GM12891 (cell line): ENCODE data around the gene TIAM2. TPM values are rescaled to one million over a fixed set of nuclear protein-coding genes. Genes with fewer than 3 reads are reported as not detected.

ENCODE experiments used
- DNase-seq: peaks from one replicate; pipeline ENCODE4 v3.0.0; 2011; ENCODE audit warnings: low spot score; ENCODE audit not compliant: insufficient read length
- FAIRE-seq: peaks from 2 replicates; lab custom pipeline; 2011; peaks lifted over from hg19 to GRCh38; lab: Jason Lieb, UNC
- PAX5 ChIP-seq: IDR thresholded peaks from 2 replicates; pipeline ENCODE4 v1.6.1; 2011; ENCODE audit warnings: low read length, moderate library complexity, mild to moderate bottlenecking; ENCODE audit not compliant: insufficient read depth, severe bottlenecking
- POLR2A ChIP-seq: IDR thresholded peaks from 2 replicates; pipeline ENCODE4 v1.6.1; 2011; ENCODE audit warnings: low read depth, low read length, control low read depth
- POLR2AphosphoS5 ChIP-seq: IDR thresholded peaks from 2 replicates; pipeline ENCODE4 v1.6.1; 2011; ENCODE audit warnings: low read depth, low read length, control low read depth
- POU2F2 ChIP-seq: IDR thresholded peaks from 2 replicates; pipeline ENCODE4 v1.6.1; 2011; ENCODE audit warnings: low read depth, mild to moderate bottlenecking, control low read depth, low read length, moderate library complexity
- SPI1 ChIP-seq: IDR thresholded peaks from 2 replicates; pipeline ENCODE4 v1.6.1; 2011; ENCODE audit warnings: low read depth, low read length, control low read depth
- TAF1 ChIP-seq: IDR thresholded peaks from 2 replicates; pipeline ENCODE4 v1.6.1; 2011; ENCODE audit warnings: low read depth, low read length, control low read depth
- polyA plus RNA-seq: library from polyadenylated mRNA; unstranded; fragments of >200 nt; gene quantifications from one replicate; pipeline ENCODE4 v1.2.1, GENCODE V29; 2012; ENCODE audit warnings: low read depth, missing spikeins, inconsistent platforms; ENCODE audit not compliant: missing spikeins

The TIAM2 gene
- 13.2 TPM for polyA plus RNA-seq

DNA sequence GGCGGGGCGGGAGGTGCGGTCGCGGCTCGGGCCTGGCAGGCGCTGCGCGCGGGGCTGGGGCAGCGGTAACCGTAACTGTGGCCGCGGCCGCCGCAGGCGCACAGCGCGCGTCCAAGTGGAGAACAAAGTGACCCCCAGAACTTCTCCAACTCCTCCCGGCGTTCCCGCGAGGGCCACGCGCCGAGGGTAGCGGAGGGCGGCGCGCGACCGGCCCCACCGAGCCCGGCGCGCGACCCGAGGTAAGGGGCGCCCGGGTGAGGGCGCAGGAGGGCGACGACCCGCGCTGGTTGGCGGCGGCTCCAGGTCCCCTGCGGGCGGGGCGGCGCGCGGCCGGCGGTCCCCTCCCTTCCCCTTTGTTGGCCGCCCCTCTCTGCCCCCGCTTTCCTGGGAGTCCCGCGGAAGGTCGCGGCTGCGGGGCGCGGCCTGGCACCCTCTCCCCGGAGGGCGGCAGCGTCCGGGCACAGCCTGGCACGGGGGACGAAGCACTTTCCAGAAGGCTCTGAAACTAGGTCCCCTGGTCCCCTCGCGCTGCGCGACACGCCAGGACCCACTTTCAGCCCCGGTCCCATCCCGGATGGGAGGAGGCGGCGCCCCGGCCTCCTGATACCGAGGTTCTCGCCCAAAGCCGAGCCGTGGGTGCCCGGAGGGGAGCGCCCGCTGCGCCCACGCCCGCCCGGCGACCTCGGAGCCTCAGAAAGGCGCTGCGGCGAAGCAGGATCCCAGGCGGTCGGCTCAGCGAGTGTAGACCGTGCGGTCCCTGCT lies at the start of gene TIAM2:
Gene TIAM2, plus strand, starts transcription at position 62 of the 762 bp plus-strand sequence. CDS start 133,909 bp downstream, outside the sequence.
- peak; percentile 40 for DNase-seq
- FAIRE-seq, result no peak
- no peak for TF ChIP-seq POLR2AphosphoS5
- no peak for TF ChIP-seq SPI1
- TF ChIP-seq POLR2A, result no peak
- no peak for TF ChIP-seq TAF1
- TF ChIP-seq PAX5, result no peak
- no peak for TF ChIP-seq POU2F2

GRCh38 chr6:154950979-154951344 lies 44.2 kb upstream of the TIAM2 start:
- FAIRE-seq (no peak), DNase-seq (no peak)
- TF ChIP-seq POU2F2 (no peak), SPI1 (no peak), POLR2AphosphoS5 (no peak), PAX5 (no peak), POLR2A (no peak), TAF1 (no peak)

- DNase-seq (no peak), FAIRE-seq (peak; percentile 87)
- no peak for TF ChIP-seq POLR2A
- TF ChIP-seq PAX5, result peak; percentile 45
- no peak for TF ChIP-seq TAF1
- peak; percentile 54 for TF ChIP-seq SPI1
- TF ChIP-seq POU2F2, result no peak
- TF ChIP-seq POLR2AphosphoS5, result no peak
These were observed 43.5 kb upstream of the TIAM2 start for GRCh38 chr6:154951345-154952200.

GRCh38 chr6:154953644-154954043 lies 41.5 kb upstream of the TIAM2 start:
- FAIRE-seq (no peak), DNase-seq (no peak)
- TF ChIP-seq POLR2AphosphoS5, result no peak
- TF ChIP-seq SPI1, result no peak
- TF ChIP-seq PAX5, result no peak
- no peak for TF ChIP-seq POU2F2
- no peak for TF ChIP-seq TAF1
- TF ChIP-seq POLR2A, result no peak

GRCh38 chr6:154954347-154954746 lies 40.8 kb upstream of the TIAM2 start:
- FAIRE-seq (no peak), DNase-seq (no peak)
- TF ChIP-seq SPI1 (no peak), POLR2A (no peak), PAX5 (no peak), POLR2AphosphoS5 (no peak)

GRCh38 chr6:154956771-154957522 lies 38.2 kb upstream of the TIAM2 start:
- FAIRE-seq, result no peak
- DNase-seq, result no peak
- TF ChIP-seq POLR2A (no peak), TAF1 (no peak), POU2F2 (no peak), SPI1 (no peak), PAX5 (no peak), POLR2AphosphoS5 (no peak)

DNA sequence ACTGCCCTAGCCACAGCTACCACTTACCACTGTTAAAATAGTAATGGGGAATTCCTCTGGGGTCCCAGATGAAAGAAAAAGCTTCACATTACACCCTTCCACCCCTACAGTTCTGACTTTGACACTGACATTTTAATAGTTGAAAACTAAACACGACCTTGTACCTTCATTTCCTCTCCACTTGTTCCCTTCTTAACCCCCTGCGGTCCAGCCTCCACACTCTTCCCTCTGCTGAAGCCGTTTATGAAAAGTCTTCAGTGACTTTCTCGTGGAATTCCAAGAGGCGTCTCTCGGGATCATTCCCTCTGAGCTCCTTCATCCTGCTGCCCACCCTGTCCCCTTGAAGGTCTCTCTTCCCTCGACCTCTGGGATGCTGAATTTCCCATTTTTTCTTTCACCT lies 36.6 kb upstream of the TIAM2 start:
- FAIRE-seq, result no peak
- TF ChIP-seq TAF1 (no peak), POU2F2 (no peak), SPI1 (no peak), PAX5 (no peak), POLR2AphosphoS5 (no peak), POLR2A (no peak)
- no peak for DNase-seq

DNA sequence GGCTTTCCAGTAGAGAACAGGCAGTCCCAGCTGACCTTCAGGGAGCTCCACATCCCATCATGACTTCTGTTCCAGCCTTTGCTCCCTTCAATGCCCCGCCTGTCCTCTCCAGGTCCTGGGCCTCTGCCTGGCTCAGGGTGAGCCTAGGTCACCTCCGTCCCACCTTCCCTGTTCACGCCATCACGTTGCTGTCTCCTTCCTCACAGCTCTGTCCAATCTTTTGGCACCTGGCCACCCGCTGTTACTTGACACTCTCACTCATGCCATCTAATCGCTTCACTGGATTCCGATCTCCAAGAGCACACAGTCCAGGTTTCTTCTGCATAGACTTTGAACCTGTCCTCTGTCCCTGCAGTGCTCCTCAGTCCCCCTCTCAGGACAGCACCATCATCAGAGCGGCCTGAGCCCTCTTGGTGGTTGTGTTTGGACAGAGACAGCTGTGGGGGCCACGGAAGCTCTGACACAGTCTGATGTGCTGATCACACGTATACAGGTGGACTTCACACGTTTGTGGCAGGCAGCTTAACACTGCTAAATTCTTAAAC lies 34.7 kb upstream of the TIAM2 start:
- DNase-seq (no peak), FAIRE-seq (no peak)
- no peak for TF ChIP-seq PAX5
- no peak for TF ChIP-seq POLR2AphosphoS5
- no peak for TF ChIP-seq POLR2A
- no peak for TF ChIP-seq TAF1

- DNase-seq (no peak), FAIRE-seq (no peak)
- TF ChIP-seq POLR2AphosphoS5 (no peak), TAF1 (no peak), SPI1 (no peak), POU2F2 (no peak), PAX5 (no peak), POLR2A (no peak)
These were observed 34.1 kb upstream of the TIAM2 start for GRCh38 chr6:154960854-154961530.
